ENCODE data around the gene DIPK1C.

DNA sequence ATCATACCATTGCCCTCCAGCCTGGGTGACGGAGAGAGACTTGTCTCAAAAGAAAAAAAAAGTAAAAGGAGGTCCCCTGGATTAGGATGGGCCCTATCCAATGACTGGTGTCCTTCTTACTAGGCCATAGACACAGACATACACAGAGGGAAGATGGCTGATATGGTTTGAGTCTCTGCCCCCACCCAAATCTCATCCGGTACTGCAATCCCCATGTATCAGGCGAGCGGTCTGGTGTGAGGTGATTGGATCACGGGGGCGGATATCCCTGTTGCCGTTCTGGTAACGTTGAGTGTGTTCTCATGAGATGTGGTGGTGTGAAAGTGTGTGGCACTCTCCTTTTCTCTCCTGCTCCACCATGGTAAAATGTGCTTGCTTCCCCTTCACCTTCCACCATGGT, 31.2 kb upstream of the DIPK1C start:
- TF ChIP-seq EZH2 (IDR thresholded peaks at IDR 0.05; ENCODE audit: insufficient read depth, poor library complexity, severe bottlenecking) (no peak), EZH2phosphoT487 (IDR thresholded peaks at IDR 0.05; ENCODE audit: insufficient read depth, low read depth) (no peak)
